A549 (cell line): ENCODE data around the gene CD70. TPM values are rescaled to one million over a fixed set of nuclear protein-coding genes. Genes with fewer than 3 reads are reported as not detected.

Source experiments
- ATAC-seq, 2 experiments: fragments of 200-7000 bp in 1 of 2; fragments of >200 bp in 1 of 2; cut with Nextera tagmentation in 1 of 2; cut with Tn5 transposase in 1 of 2; 3 replicates each; pipeline versions ENCODE4 v1.8.0 to v1.9.1; 2018 to 2020; ENCODE audit warnings: mild to moderate bottlenecking in 1 of 2, moderate library complexity in 1 of 2
- CTCF ChIA-PET: fragments of 300-600 bp; sonication (Branson Sonifier 250); formaldehyde crosslinking; extraction: SDS; loops from one replicate; lab custom pipeline; 2021; ENCODE audit warnings: antibody characterized with exemption, inconsistent platforms; lab: Yijun Ruan, JAX
- POLR2A ChIA-PET: fragments of 350-600 bp; formaldehyde crosslinking; extraction: SDS; loops from one replicate; lab custom pipeline; 2021; ENCODE audit warnings: antibody characterized with exemption, inconsistent platforms; lab: Yijun Ruan, JAX
- DNase-seq, 2 experiments: peaks; one replicate each; pipeline versions ENCODE4 v3.0.0 to v3.0.0-alpha.2; 2011 to 2016; ENCODE audit warnings: low read depth in 1 of 2, low spot score in 1 of 2
- FAIRE-seq: peaks from 2 replicates; lab custom pipeline; 2011; peaks lifted over from hg19 to GRCh38; lab: Jason Lieb, UNC
- H3K27ac ChIP-seq, 2 experiments: fragments of >200 bp; sonication (Bioruptor Twin); formaldehyde crosslinking; 3 replicates each; pipeline ENCODE4 v1.5.1; 2016 to 2017
- H3K4me1 ChIP-seq: fragments of >200 bp; sonication (Bioruptor Twin); formaldehyde crosslinking; 3 replicates; pipeline ENCODE4 v1.6.1; 2016
- H3K4me2 ChIP-seq: fragments of >200 bp; sonication (Bioruptor Twin); formaldehyde crosslinking; 3 replicates; pipeline ENCODE4 v1.6.1; 2016
- H3K4me3 ChIP-seq: fragments of >200 bp; sonication (Bioruptor Twin); formaldehyde crosslinking; 3 replicates; pipeline ENCODE4 v1.5.1; 2016
- H3K9me3 ChIP-seq: fragments of >200 bp; sonication (Bioruptor Twin); formaldehyde crosslinking; 3 replicates; pipeline ENCODE4 v1.6.1; 2016
- BHLHE40 ChIP-seq: IDR thresholded peaks from 2 replicates; pipeline ENCODE4 v1.6.1; 2012; ENCODE audit warnings: low read depth, low read length, inconsistent platforms
- CBX2 ChIP-seq: fragments of 200-600 bp; sonication (generic); IDR thresholded peaks from 2 replicates; pipeline ENCODE4 v1.6.1; 2016; ENCODE audit warnings: low read depth, mild to moderate bottlenecking, borderline replicate concordance
- EHF ChIP-seq: fragments of 250-450 bp; sonication (Bioruptor Pico); IDR thresholded peaks from 2 replicates; pipeline ENCODE4 v1.5.0; 2020; ENCODE audit warnings: mild to moderate bottlenecking
- ESRRA ChIP-seq: fragments of 150-350 bp; IDR thresholded peaks from 2 replicates; pipeline ENCODE4 v1.6.1; 2014; ENCODE audit warnings: mild to moderate bottlenecking, low read length, borderline replicate concordance
- HEYL ChIP-seq: fragments of 250-450 bp; sonication (Bioruptor Pico); IDR thresholded peaks from 2 replicates; pipeline ENCODE4 v1.8.0; 2021; ENCODE audit warnings: mild to moderate bottlenecking, moderate library complexity
- HMGXB4 ChIP-seq: fragments of 250-450 bp; sonication (Bioruptor Pico); IDR thresholded peaks from 2 replicates; pipeline ENCODE4 v1.5.0; 2021; ENCODE audit warnings: mild to moderate bottlenecking, moderate library complexity, borderline replicate concordance
- JUN ChIP-seq, 2 experiments: fragments of >200 bp; sonication (Bioruptor Twin); formaldehyde crosslinking; IDR thresholded peaks; 2 replicates in 1 of 2; 3 replicates in 1 of 2; pipeline ENCODE4 v1.6.1; 2016 to 2017
- KDM1A ChIP-seq: fragments of 200-600 bp; sonication (generic); IDR thresholded peaks from 2 replicates; pipeline ENCODE4 v1.6.1; 2016; ENCODE audit warnings: low read depth, mild to moderate bottlenecking
- KDM5A ChIP-seq: fragments of 200-600 bp; sonication (generic); IDR thresholded peaks from 2 replicates; pipeline ENCODE4 v1.6.1; 2016; ENCODE audit warnings: antibody characterized with exemption, mild to moderate bottlenecking
- TP53 ChIP-seq: fragments of 250-450 bp; sonication (Bioruptor Pico); IDR thresholded peaks from 2 replicates; pipeline ENCODE4 v1.5.0; 2021; ENCODE audit warnings: mild to moderate bottlenecking, moderate library complexity
- USF2 ChIP-seq: fragments of 450-650 bp; IDR thresholded peaks from 2 replicates; pipeline ENCODE4 v1.6.1; 2014; ENCODE audit warnings: antibody characterized with exemption
- WGBS: methylation state at CpG from one replicate; pipeline ENCODE4 v1.1.6; 2017; ENCODE audit errors: missing lambda C conversion rate; 5-methylcytosine and 5-hydroxymethylcytosine counted together
- polyA plus RNA-seq, 4 experiments: library from polyadenylated mRNA; depleted of rRNA in 3 of 4; stranded (reverse); fragments of >200 nt; fragmentation: RNase III in 1 of 4; extraction: RNeasy Plus Mini Kit Qiagen cat#74134 plus additional on column Dnase treatment in 1 of 4; gene quantifications; 2 replicates in 3 of 4; 3 replicates in 1 of 4; pipeline ENCODE4 v1.2.3, GENCODE V29; 2011 to 2017
- small RNA-seq, 6 experiments: library from RNA; depleted of rRNA; stranded (forward); fragments of <200 nt; gene quantifications; one replicate each; pipeline ENCODE3, GENCODE V24; 2012
- TF ChIP-seq, protein P1 (sequence below): fragments of 200-600 bp; sonication (generic); IDR thresholded peaks from 2 replicates; pipeline ENCODE4 v1.6.1; 2016; ENCODE audit warnings: antibody characterized with exemption, mild to moderate bottlenecking, moderate library complexity

The CD70 gene
- polyA plus RNA-seq, 2 of the 4 experiments (the other 2 are of a cell fraction): 7.7 to 35.7 TPM

DNA sequence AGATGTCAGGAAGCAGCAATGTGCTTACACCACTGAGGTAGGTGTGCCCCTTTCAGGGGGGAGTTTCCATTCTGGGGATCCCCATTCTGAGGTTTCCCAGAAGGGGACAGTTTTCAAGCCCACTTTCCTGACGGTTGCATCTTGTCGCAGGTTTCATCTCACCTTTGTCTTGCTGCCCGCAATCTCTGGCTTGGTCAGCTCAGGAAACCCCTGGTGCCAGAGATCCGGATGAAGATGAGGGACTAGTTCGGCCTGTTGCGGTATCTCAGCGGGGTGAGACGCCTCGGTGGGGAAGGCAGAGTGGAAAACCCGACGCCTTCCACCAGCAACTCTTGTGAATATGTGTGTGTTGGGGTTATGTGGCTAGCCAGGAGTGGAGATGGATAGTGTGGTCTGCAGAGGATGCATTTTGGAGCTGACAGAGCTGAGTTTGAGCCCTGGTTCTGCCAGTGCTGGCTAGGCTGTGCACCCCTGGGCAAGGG is 47.0 kb downstream of the CD70 start:
- ATAC-seq (no peak), FAIRE-seq (no peak), DNase-seq (no peak)
- CTCF ChIA-PET: no interaction called here
- Histone ChIP-seq H3K4me2 (no peak overlapping the region), H3K4me3 (no peak overlapping the region), H3K4me1 (no peaks in the 10 kb centered on the region), H3K27ac (no peak overlapping the region), H3K9me3 (no peaks in the 10 kb centered on the region)
- POLR2A ChIA-PET: interaction anchor here (1.7 kb wide), 1 partner anchor 13 kb away, joined by 5 read pairs; the partner anchor contains the start of gene TNFSF9
- WGBS: 62% methylated on average over 11 of the region's 11 CpGs
- TF ChIP-seq HEYL: no peak

GRCh38 chr19:6540918-6541689 is 49.8 kb downstream of the CD70 start:
- peaks cover 13% of the 10 kb centered on the region; the same call in 2 of the 3 replicates for H3K4me1 ChIP-seq
- WGBS: 73% methylated on average over 13 of the region's 13 CpGs
- ATAC-seq: peak in 1 of 2 experiments; percentile 70; a peak in 4 of 6 replicates
- no peaks in the 10 kb centered on the region for H3K9me3 ChIP-seq
- TF ChIP-seq HMGXB4 (CRISPR knock-in tag): no peak
- no peak for TF ChIP-seq KDM1A
- TF ChIP-seq JUN (IDR thresholded peaks at IDR 0.05): no peak
- TF ChIP-seq CBX2: no peak
- no peak for TF ChIP-seq BHLHE40
- no peak for TF ChIP-seq KDM5A
- no peak for TF ChIP-seq USF2
- no peak for TF ChIP-seq TP53 (CRISPR knock-in tag)
- POLR2A ChIA-PET: interaction anchor here (0.7 to 0.9 kb wide), 2 partner anchors 10 to 34 kb away, joined by 4 to 5 read pairs; partner anchors contain the start of gene TNFSF9
- no peak overlapping the region for H3K4me3 ChIP-seq
- no peak overlapping the region for H3K27ac ChIP-seq
- no peak for DNase-seq
- CTCF ChIA-PET: interaction anchor here (0.7 to 1.2 kb wide), 3 partner anchors 11 to 25 kb away, joined by 3 to 5 read pairs (median 4); no protein-coding TSS in a partner anchor
- no peak for FAIRE-seq
- no peak overlapping the region for H3K4me2 ChIP-seq

DNA sequence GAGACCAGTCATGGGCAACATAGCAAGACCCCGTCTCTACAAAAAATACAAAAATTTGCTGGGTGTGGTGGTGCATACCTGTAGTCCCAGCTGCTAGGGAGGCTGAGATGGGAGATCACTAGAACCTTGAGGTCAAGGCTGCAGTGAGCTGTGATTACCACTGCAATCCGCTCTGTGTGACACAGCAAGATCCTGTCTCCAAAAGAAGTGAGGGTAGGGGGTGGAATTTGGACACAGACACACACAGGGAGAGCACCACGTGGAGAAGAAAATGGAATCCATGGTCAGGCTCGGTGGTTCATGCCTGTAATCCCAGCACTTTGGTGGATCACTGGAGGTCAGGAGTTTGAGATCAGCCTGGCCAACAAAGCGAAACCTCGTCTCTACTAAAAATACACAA is 51.4 kb downstream of the CD70 start:
- peaks cover 13% of the 10 kb centered on the region; the same call in 2 of the 3 replicates for H3K4me1 ChIP-seq
- H3K4me2 ChIP-seq: no peak overlapping the region
- WGBS: 94% methylated on average over 6 of the region's 6 CpGs
- no peaks in the 10 kb centered on the region for H3K9me3 ChIP-seq
- TF ChIP-seq EHF (no peak), BHLHE40 (no peak), ESRRA (no peak)
- TF ChIP-seq, protein P1, sequence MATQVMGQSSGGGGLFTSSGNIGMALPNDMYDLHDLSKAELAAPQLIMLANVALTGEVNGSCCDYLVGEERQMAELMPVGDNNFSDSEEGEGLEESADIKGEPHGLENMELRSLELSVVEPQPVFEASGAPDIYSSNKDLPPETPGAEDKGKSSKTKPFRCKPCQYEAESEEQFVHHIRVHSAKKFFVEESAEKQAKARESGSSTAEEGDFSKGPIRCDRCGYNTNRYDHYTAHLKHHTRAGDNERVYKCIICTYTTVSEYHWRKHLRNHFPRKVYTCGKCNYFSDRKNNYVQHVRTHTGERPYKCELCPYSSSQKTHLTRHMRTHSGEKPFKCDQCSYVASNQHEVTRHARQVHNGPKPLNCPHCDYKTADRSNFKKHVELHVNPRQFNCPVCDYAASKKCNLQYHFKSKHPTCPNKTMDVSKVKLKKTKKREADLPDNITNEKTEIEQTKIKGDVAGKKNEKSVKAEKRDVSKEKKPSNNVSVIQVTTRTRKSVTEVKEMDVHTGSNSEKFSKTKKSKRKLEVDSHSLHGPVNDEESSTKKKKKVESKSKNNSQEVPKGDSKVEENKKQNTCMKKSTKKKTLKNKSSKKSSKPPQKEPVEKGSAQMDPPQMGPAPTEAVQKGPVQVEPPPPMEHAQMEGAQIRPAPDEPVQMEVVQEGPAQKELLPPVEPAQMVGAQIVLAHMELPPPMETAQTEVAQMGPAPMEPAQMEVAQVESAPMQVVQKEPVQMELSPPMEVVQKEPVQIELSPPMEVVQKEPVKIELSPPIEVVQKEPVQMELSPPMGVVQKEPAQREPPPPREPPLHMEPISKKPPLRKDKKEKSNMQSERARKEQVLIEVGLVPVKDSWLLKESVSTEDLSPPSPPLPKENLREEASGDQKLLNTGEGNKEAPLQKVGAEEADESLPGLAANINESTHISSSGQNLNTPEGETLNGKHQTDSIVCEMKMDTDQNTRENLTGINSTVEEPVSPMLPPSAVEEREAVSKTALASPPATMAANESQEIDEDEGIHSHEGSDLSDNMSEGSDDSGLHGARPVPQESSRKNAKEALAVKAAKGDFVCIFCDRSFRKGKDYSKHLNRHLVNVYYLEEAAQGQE: 0 out of 2 replicates have a peak, but pooled peaks have one; percentile 3
- ATAC-seq: no peak
- no peak overlapping the region for H3K4me3 ChIP-seq
- ChIA-PET CTCF (interaction anchor here (0.7 kb wide), 1 partner anchor 38 kb away, joined by 3 read pairs; no protein-coding TSS in a partner anchor), POLR2A (interaction anchor here (0.6 to 1.2 kb wide), 2 partner anchors 9 to 130 kb away, joined by 4 to 6 read pairs; partner anchors contain the start of gene TNFSF9)
- no peak for DNase-seq
- H3K27ac ChIP-seq: no peak overlapping the region
- FAIRE-seq: no peak

Small RNA genes lying within 50 kb of the gene (small RNA-seq; reads per million reads assigned to genes)
- gene RF00019: 0 reads per million in 6 experiments

Other genes with a start within 250 kb of the CD70 start
- 28.2 and 35.2 TPM in 2 replicates for gene CLPP, start 229.6 kb downstream of the CD70 start, polyA plus RNA-seq (2011; rRNA removed)
- 45.2 to 51.8 TPM (median 49.9 TPM) in 3 replicates for gene CLPP, start 229.6 kb downstream of the CD70 start, polyA plus RNA-seq (2017; fragmentation: RNase III; extraction: RNeasy Plus Mini Kit Qiagen cat#74134 plus additional on column Dnase treatment)
- gene ALKBH7, start 218.4 kb downstream of the CD70 start, polyA plus RNA-seq (2011; rRNA removed): 9.9 and 10.2 TPM in 2 replicates
- 14.9 to 18.1 TPM (median 18.1 TPM) in 3 replicates for gene ALKBH7, start 218.4 kb downstream of the CD70 start, polyA plus RNA-seq (2017; fragmentation: RNase III; extraction: RNeasy Plus Mini Kit Qiagen cat#74134 plus additional on column Dnase treatment)
- 0.34 and 0.62 TPM in 2 replicates for gene PSPN, start 215.2 kb downstream of the CD70 start, polyA plus RNA-seq (2011; rRNA removed)
- 0.71 to 0.75 TPM (median 0.71 TPM) in 3 replicates for gene PSPN, start 215.2 kb downstream of the CD70 start, polyA plus RNA-seq (2017; fragmentation: RNase III; extraction: RNeasy Plus Mini Kit Qiagen cat#74134 plus additional on column Dnase treatment)
- 32.1 and 39.0 TPM in 2 replicates for gene GTF2F1, start 198.0 kb downstream of the CD70 start, polyA plus RNA-seq (2011; rRNA removed)
- 75.0 to 76.8 TPM (median 75.3 TPM) in 3 replicates for gene GTF2F1, start 198.0 kb downstream of the CD70 start, polyA plus RNA-seq (2017; fragmentation: RNase III; extraction: RNeasy Plus Mini Kit Qiagen cat#74134 plus additional on column Dnase treatment)
- 45.6 and 54.3 TPM in 2 replicates for gene KHSRP, start 166.3 kb downstream of the CD70 start, polyA plus RNA-seq (2011; rRNA removed)
- gene KHSRP, start 166.3 kb downstream of the CD70 start, polyA plus RNA-seq (2017; fragmentation: RNase III; extraction: RNeasy Plus Mini Kit Qiagen cat#74134 plus additional on column Dnase treatment): 177 to 192 TPM (median 183 TPM) in 3 replicates
- gene SLC25A41, start 157.4 kb downstream of the CD70 start, polyA plus RNA-seq (2011; rRNA removed): 0.09 and 0.17 TPM in 2 replicates
- 0.15 to 0.26 TPM (median 0.22 TPM) in 3 replicates for gene SLC25A41, start 157.4 kb downstream of the CD70 start, polyA plus RNA-seq (2017; fragmentation: RNase III; extraction: RNeasy Plus Mini Kit Qiagen cat#74134 plus additional on column Dnase treatment)
- gene SLC25A23, start 131.4 kb downstream of the CD70 start, polyA plus RNA-seq (2011; rRNA removed): 3.3 and 7.3 TPM in 2 replicates
- 15.5 to 18.6 TPM (median 18.2 TPM) in 3 replicates for gene SLC25A23, start 131.4 kb downstream of the CD70 start, polyA plus RNA-seq (2017; fragmentation: RNase III; extraction: RNeasy Plus Mini Kit Qiagen cat#74134 plus additional on column Dnase treatment)
- 1.9 TPM in 2 replicates for gene CRB3, start 126.9 kb downstream of the CD70 start, polyA plus RNA-seq (2011; rRNA removed)
- gene CRB3, start 126.9 kb downstream of the CD70 start, polyA plus RNA-seq (2017; fragmentation: RNase III; extraction: RNeasy Plus Mini Kit Qiagen cat#74134 plus additional on column Dnase treatment): 4.2 to 5.7 TPM (median 4.5 TPM) in 3 replicates
- gene DENND1C, start 109.4 kb downstream of the CD70 start, polyA plus RNA-seq (2011; rRNA removed): 0.26 and 0.30 TPM in 2 replicates
- gene DENND1C, start 109.4 kb downstream of the CD70 start, polyA plus RNA-seq (2017; fragmentation: RNase III; extraction: RNeasy Plus Mini Kit Qiagen cat#74134 plus additional on column Dnase treatment): 0.22 to 0.32 TPM (median 0.28 TPM) in 3 replicates
- gene TUBB4A, start 88.8 kb downstream of the CD70 start, polyA plus RNA-seq (2011; rRNA removed): 2.2 and 2.5 TPM in 2 replicates
- gene TUBB4A, start 88.8 kb downstream of the CD70 start, polyA plus RNA-seq (2017; fragmentation: RNase III; extraction: RNeasy Plus Mini Kit Qiagen cat#74134 plus additional on column Dnase treatment): 15.4 to 17.6 TPM (median 17.5 TPM) in 3 replicates
- 5.4 and 6.3 TPM in 2 replicates for gene TNFSF9, start 60.1 kb downstream of the CD70 start, polyA plus RNA-seq (2011; rRNA removed)
- gene TNFSF9, start 60.1 kb downstream of the CD70 start, polyA plus RNA-seq (2017; fragmentation: RNase III; extraction: RNeasy Plus Mini Kit Qiagen cat#74134 plus additional on column Dnase treatment): 11.1 to 16.7 TPM (median 15.9 TPM) in 3 replicates
- 0.12 and 0.25 TPM in 2 replicates for gene TNFSF14, start 79.0 kb upstream of the CD70 start, polyA plus RNA-seq (2011; rRNA removed)
- 0.40 to 0.49 TPM (median 0.46 TPM) in 3 replicates for gene TNFSF14, start 79.0 kb upstream of the CD70 start, polyA plus RNA-seq (2017; fragmentation: RNase III; extraction: RNeasy Plus Mini Kit Qiagen cat#74134 plus additional on column Dnase treatment)
- 45.4 and 93.9 TPM in 2 replicates for gene C3, start 129.5 kb upstream of the CD70 start, polyA plus RNA-seq (2011; rRNA removed)
- 70.9 to 87.8 TPM (median 81.1 TPM) in 3 replicates for gene C3, start 129.5 kb upstream of the CD70 start, polyA plus RNA-seq (2017; fragmentation: RNase III; extraction: RNeasy Plus Mini Kit Qiagen cat#74134 plus additional on column Dnase treatment)
- 50.2 and 69.4 TPM in 2 replicates for gene GPR108, start 146.4 kb upstream of the CD70 start, polyA plus RNA-seq (2011; rRNA removed)
- 35.4 to 42.1 TPM (median 36.4 TPM) in 3 replicates for gene GPR108, start 146.4 kb upstream of the CD70 start, polyA plus RNA-seq (2017; fragmentation: RNase III; extraction: RNeasy Plus Mini Kit Qiagen cat#74134 plus additional on column Dnase treatment)
- gene TRIP10, start 148.5 kb upstream of the CD70 start, polyA plus RNA-seq (2011; rRNA removed): 30.7 and 39.2 TPM in 2 replicates
- gene TRIP10, start 148.5 kb upstream of the CD70 start, polyA plus RNA-seq (2017; fragmentation: RNase III; extraction: RNeasy Plus Mini Kit Qiagen cat#74134 plus additional on column Dnase treatment): 52.8 to 61.0 TPM (median 60.9 TPM) in 3 replicates
- gene SH2D3A, start 176.3 kb upstream of the CD70 start, polyA plus RNA-seq (2011; rRNA removed): 6.5 and 6.7 TPM in 2 replicates
- 9.3 to 11.4 TPM (median 10.0 TPM) in 3 replicates for gene SH2D3A, start 176.3 kb upstream of the CD70 start, polyA plus RNA-seq (2017; fragmentation: RNase III; extraction: RNeasy Plus Mini Kit Qiagen cat#74134 plus additional on column Dnase treatment)
- 5.6 and 6.7 TPM in 2 replicates for gene VAV1, start 181.6 kb upstream of the CD70 start, polyA plus RNA-seq (2011; rRNA removed)
- 7.5 to 9.5 TPM (median 8.5 TPM) in 3 replicates for gene VAV1, start 181.6 kb upstream of the CD70 start, polyA plus RNA-seq (2017; fragmentation: RNase III; extraction: RNeasy Plus Mini Kit Qiagen cat#74134 plus additional on column Dnase treatment)